Activated T-cell treated with anti-CD3 and anti-CD28 coated beads for 48 hours (primary cell): ENCODE results near the gene EIF5A.

Experiments used
- DNase-seq: peaks from one replicate; pipeline ENCODE4 v3.0.0-alpha.2; 2020; ENCODE audit warnings: low read depth

The EIF5A gene

GRCh38 chr17:7306911-7307685, at the start of gene EIF5A:
Gene EIF5A (plus strand): TSS chr17:7307628. CDS start chr17:7309636, 2,008 bp downstream.
- DNase-seq: peak; percentile 100

GRCh38 chr17:7258731-7259554, 48.5 kb upstream of the EIF5A start:
- no peak for DNase-seq

- no peak for DNase-seq
These were observed 47.9 kb upstream of the EIF5A start for GRCh38 chr17:7259555-7259889.

- no peak for DNase-seq
These were observed 47.3 kb upstream of the EIF5A start for GRCh38 chr17:7260151-7260550.

- DNase-seq: no peak
These were observed 46.6 kb upstream of the EIF5A start for GRCh38 chr17:7260651-7261378.

- DNase-seq: no peak
These were observed 45.8 kb upstream of the EIF5A start for GRCh38 chr17:7261379-7262191.

GRCh38 chr17:7262192-7262934, 45.1 kb upstream of the EIF5A start, which contains the start of gene CLDN7:
Gene CLDN7 (minus strand): TSS chr17:7262478. CDS start chr17:7262043, 435 bp downstream.
- no peak for DNase-seq

- DNase-seq: no peak
These were observed 44.3 kb upstream of the EIF5A start for GRCh38 chr17:7262935-7263800.

- DNase-seq: no peak
These were observed 43.7 kb upstream of the EIF5A start for GRCh38 chr17:7263801-7264078.

- DNase-seq: no peak
These were observed 40.6 kb upstream of the EIF5A start for GRCh38 chr17:7266784-7267183.

GRCh38 chr17:7279448-7279847, 28.0 kb upstream of the EIF5A start:
- DNase-seq: no peak

- peak; percentile 83 for DNase-seq
These were observed 26.8 kb upstream of the EIF5A start for GRCh38 chr17:7280519-7281073.

- DNase-seq: peak; percentile 90
These were observed 26.1 kb upstream of the EIF5A start, which contains the start of gene SLC2A4 for GRCh38 chr17:7281074-7281952. Gene SLC2A4 (plus strand): TSS chr17:7281718. CDS start chr17:7281935, 217 bp downstream.

- no peak for DNase-seq
These were observed 25.3 kb upstream of the EIF5A start for GRCh38 chr17:7281953-7282751.

- no peak for DNase-seq
These were observed 24.6 kb upstream of the EIF5A start for GRCh38 chr17:7282752-7283321.

- no peak for DNase-seq
These were observed 23.8 kb upstream of the EIF5A start for GRCh38 chr17:7283471-7284216.

GRCh38 chr17:7284911-7285310, 22.5 kb upstream of the EIF5A start:
- no peak for DNase-seq
